Brain pericyte (primary cell): ENCODE measurements around the gene FAM204A.

ENCODE experiments used
- DNase-seq: peaks from one replicate; pipeline ENCODE4 v3.0.0-alpha.2; 2012; ENCODE audit warnings: low read depth, low spot score

FAM204A gene

DNA sequence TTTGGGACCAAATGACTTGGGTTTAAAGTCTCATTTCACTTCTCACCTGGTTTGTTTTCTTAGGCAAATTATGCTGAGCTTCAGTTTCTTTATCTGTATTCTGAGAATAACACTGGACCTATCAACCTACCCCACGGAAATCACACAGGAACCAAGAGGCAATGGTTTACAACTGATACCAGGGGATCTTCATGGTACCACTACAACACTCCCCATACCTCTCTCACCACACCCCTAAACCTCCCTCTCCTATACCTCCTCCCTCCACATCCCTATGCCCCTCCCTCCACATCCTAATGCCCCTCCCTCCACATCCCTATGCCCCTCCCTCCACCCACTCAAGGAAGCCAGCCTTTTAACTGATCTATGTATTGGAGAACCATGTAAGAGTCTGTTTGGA lies 9.9 kb downstream of the FAM204A start:
- DNase-seq: no peak

DNA sequence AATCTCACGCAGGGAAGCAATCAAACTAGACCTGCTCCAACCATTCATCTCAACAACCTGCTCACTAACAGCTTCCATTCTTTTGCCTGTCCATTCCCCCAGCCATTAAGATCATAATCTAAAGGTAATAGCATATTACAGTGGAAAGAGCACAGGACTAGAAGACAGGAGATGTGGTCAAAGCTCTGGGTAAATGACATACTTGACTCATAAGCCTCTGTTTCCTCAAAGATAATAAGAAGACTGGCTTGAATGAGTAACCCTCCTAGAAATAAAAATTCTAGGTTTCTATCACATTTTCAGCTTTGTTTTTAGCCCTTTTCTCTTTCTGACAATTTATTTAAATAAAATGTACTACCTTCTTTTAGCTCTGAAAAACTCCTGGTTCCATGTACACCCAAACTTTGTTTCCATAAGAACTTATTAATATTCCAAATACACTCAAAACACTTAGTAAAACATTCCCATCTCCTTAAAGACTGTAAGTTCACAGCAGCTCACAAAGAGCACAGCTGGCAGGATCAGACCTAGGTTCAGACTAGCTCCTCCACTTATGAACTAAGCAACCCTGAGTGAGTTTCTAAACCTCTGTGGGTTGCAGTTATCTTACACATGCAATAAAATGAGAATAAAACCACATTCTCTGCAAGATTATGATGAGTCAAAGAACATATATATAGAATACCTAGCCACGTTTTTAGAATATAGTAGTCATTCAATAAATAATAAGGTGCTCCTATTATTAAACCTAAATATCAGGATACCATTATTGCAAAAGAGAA lies 11.6 kb downstream of the FAM204A start:
- no peak for DNase-seq

DNA sequence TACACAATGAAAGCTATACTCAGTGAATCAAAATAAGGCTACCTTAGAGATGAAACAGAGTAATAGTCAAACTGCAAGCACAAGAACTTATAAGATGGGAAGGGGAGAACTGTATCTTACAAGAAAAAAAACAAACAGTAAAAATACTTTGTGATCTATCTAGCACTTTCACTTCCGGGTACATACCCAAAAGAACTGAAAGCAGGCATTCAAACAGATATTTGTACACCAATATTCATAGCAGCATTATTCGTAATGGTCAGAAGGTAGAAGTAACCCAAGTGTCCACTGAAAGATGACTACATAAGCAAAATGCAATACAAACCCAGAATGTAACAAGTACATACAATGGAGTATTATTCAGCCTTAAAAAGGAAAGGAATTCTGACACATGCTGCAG lies 18.0 kb downstream of the FAM204A start:
- no peak for DNase-seq

DNA sequence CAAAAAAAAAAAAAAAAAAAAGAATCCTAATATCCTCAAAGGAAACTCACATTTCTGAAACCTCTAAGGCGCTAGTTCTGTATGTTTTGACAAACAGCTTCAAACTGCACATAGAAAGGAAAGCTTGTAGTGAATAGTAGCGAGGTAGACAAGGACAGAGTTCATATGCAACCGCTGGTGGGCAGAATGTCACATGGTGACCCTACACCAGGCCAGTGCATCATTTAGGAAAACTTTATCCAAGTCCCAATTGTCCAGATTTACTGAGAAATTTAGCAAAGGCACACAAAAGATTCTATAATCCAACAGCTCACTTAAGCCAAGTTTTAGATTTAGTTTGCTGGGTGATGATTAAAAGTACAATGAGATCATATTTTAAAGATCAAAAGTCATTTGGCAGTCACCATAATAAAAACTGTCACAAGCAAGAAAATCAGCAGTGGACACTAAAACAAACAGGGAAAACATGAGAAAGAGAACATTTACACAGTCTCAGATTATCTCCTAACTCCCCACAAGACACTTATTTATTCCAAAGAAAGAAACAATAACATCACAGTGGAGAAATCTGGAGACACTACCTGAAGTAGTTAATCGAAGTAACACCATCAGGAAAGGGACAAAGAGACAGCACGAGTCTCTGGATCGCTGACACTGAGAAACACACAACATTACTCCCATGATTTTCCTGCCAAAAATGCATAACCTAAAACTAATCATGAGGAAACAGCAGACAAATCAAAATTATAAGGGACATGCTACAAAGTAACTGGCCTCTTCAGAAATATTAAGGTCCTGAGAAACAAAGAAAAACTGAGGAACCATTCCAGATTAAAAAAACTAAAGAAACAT lies 20.2 kb downstream of the FAM204A start:
- no peak for DNase-seq

DNA sequence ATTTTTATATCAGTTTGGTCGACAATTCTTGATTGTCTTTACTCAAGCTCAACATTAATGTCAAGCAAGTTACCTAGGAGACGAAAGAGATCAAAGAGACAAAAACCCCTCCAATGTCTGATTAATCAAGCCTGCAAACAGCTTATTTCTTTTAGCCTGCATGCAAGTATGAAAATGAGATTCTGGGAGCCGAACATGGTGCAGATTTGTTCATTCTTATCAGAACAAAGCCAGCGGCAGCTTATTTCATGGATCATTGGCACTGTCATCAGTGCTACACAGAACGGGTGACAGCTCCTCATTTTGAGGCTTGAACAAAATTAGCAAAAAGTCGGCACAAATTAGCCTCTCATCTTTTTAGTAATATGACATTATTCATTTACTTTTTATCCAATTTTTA lies 26.5 kb downstream of the FAM204A start:
- no peak for DNase-seq

DNA sequence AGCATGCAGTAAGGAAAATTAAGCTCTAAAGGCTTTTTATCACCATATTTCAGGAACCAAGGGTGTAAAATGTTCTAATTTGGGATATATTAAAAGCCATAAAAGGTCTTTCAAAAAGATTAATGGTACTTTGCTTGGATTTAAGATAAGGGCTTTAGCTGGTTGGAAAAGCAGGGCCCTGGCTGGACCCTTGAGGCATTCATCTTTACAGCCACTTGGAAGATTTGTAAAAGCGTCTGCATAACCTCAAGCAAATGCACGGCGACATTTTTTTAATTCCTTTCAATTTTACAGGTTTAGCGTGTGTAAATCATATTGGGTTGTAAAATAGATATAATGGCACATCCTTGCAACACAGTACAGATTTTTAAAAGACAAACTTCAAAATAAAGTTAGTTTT lies 27.2 kb downstream of the FAM204A start:
- no peak for DNase-seq

DNA sequence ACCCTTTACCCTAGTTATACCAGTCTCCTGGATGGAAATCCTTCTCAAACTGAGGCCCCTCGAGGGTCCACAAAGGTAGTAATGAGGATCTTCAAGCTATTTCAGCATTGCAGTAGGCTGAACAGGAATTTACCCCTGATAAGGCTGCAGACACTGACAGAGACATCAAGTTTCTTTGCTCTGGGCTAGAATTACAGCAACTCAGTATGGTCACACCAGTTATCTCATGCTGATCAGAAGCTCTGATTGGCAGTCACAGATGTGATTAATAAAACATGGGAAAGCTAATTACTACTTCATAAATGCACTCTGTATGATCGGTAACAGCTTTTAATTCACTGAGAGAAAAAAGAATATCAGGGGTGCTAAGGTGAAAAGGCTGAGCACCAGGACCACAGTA lies 30.6 kb downstream of the FAM204A start:
- DNase-seq: no peak

DNA sequence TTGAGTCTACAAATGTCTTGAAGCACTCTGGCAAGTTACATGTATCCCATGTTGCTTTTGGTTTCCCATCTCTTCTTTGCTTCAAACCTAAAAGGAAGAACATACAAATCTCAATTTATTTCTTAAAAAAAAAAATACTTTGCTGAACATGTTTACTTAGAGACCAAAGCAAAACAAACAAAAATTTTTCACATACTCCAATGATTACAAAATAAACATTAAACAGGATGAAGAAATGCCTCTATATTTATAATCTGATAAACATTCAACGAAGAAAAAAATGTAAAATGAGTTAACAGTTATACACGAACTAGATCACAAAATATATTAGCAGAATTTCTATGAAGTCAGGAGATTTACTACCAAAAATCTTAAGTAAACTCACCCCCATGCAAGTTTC lies 31.3 kb downstream of the FAM204A start:
- no peak for DNase-seq

DNA sequence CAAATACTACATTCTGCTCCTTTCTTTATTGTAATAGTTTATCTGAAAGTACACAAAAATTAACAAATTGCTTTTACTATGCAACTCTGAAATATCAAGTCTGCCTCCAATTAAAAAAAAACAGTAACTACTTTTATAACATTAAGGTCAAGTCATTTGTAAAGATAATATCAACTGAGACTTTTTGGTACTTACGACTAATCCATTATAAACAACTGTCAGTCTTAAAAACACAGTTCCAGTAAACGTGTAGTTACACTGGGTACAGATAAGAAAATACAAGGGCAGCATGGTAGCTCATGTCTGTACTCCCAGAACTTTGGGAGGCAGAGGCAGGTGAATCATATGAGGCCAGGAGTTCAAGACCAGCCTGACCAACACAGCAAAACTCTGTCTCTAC lies 32.2 kb downstream of the FAM204A start:
- DNase-seq: no peak

DNA sequence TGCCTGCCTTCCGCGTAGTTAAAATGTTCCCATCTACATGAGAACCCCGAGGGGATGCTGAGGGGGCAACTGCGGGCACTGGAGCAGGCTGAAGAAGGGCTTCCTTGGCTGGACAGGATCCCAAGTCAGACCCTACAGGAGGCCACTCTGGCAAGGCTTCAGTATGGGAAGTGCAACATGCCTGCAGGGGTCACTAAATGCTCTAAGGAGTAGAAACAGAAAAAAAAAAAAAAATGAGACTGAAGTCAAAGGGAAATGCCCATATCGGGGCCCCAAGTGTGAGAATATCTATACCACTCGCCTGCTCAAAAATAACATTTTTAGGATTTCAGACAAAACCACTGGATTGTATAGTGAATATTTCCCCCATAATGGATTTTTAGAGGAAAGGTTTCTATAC lies 33.5 kb downstream of the FAM204A start:
- no peak for DNase-seq

DNA sequence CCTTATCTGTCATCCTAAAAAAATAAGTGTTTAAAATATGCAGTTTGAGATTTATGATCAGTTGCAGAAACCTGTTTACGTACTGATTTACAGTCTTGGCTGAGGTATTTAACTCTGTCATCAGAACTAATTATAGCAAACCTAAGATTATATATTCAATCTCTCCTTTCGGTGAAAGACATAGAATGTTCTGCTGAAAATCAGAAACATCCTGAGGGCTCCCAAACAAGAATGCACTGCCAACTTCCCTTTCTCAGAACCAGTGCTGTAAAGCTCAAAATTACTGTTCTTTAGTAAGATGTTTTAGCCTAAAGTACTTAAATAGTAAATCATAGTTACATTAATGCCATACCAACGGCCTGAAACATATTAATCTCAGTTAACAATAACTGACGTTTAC lies 34.3 kb downstream of the FAM204A start:
- no peak for DNase-seq

DNA sequence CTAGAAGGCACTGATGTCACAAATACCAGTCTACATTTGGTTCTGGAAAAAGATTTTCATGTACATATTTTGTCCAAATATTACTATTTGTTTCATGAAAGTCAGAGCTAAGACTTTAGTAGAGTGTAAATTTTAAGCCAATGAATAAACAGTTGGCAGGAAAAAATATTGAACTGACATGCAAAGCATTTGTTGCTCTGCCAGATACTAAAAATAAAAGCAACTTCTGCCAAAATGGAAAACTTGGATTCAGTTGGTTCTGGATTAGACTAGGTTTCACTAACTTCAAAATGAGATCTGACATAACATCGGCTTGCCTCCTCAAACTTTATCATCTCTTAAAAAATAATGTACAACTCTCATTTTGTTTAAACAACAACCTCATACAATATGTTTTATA lies 34.9 kb downstream of the FAM204A start:
- no peak for DNase-seq

DNA sequence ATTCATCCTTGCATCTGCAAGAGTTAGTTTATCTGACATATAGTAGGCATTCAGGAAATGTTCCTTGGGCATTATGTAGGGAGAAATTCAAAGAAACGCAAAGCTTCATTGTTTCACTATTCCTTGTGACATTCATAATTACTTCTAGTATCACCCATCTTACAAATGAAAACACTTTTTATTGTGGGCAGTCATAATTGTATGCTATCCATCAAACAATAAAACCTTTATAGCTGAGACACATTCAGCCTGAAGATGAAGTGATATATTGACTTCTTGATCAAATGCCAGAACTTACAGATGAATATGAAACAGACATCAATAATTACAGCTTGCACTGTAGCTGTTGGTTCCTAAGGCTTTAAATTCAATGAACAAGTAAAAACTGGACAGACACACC lies 36.4 kb downstream of the FAM204A start:
- DNase-seq: no peak

DNA sequence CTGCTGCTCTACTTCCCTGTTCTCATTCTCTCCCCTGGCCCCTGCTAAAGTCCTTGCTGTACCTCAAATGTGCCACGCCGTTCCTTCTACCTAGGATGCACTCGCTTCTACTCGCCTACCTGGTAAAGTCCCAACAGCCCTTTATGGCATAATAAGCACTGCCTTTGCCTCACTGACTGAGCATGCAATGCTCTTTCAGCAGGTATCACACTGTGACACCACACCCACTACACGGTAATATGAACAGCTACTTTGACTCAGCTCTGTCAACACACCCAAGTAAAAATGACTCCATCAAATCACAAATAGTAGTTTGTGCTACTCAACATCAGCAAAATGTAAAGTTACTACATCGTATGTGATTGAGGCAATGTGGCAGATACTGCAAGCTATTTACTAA lies 37.6 kb downstream of the FAM204A start:
- DNase-seq: no peak

DNA sequence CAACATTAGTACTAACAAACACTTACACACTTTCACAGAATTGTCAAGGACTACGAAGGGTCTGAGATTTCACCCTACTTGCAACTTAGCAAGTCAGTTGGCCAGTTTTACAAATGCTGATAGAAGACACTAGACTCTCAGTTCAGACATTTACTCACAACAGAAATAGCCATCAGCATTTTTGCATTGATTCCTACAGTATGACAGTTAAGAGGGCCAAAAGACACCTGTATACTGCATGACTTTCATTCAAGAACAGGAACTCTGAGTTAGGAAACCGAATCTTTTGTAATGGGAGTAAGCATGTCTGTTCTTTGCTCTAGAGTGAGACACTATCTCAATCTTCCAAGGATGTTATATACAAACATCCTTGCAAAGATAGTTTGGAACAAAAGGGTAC lies 40.9 kb downstream of the FAM204A start:
- no peak for DNase-seq

DNA sequence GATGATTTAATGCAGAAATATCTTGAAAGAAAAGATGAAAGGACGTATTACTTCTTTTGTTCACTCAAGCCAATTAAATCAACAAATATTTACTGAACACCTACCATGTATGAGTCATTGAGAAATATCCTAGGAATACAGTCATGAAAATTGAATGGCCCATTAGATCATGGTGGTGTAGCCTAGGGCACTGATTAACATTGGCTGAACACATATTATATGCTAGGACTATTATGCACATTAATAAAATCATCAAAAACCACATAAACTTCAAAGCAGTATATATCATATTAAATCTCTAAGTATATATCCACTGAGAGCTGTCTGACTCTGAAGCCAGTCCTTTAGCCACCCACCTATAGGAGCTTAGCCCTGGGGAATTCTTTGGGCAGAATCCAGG lies 41.8 kb downstream of the FAM204A start:
- no peak for DNase-seq

DNA sequence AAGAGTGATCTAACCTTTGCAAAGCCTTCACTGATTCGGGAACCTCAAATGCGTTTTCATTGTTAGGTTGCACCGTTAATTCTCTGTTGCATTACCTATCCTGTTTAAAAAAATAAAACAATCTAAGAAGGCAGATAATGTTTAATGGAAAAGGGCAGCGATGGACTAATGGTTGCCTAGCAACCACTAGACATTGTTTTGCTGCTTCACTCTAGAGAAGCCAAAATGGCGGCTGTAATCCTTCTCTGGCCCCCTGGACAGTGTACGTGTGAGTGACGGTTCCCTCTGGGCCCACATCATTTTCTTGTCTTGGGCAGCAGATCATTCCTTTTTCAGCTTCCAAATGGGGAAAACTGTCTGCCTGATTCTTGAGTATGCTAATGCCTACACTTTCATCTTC lies 43.3 kb downstream of the FAM204A start:
- no peak for DNase-seq

DNA sequence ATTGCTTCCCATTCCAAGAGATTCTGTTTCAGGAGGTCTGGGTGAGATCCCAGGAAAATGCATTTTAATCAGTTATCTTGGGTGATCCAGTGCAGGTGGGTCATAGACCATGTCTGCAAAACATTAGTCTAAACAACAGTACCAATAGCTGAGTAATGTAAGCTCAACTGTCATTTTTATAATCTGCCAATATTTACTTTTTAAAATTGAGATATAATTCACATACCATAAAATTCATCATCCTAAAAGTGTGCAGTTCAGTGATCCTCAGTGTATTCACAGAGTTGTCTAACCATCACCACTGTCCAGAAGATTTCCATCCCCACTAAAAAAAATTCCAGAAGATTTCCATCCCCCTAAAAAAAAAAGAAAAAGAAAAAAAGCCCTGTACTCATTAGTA lies 51.0 kb downstream of the FAM204A start:
- no peak for DNase-seq

DNA sequence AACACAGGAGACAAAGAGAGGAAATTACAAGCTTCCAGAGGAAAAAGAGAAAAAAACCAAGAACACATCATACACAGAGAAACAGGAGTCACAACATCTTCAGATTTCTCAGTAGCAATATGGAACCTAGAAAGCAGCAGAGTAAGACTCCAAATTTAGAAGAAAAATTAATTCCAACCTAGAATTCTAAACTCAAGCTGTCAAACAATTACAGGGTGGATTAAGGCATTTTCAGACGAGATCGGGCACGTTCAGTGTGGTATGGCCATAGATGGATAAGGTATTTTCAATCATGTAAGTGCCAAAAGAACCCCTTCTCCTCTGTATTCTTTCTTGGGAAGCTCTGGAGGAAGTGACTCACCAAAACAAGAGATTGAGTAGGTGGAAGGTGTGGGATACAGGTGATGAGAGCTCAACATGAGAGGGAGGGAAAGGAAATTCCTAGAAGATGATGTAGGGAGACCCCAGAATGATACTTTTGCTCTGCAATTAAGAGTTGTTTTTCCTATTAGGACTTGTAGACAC lies 51.6 kb downstream of the FAM204A start:
- DNase-seq: no peak

DNA sequence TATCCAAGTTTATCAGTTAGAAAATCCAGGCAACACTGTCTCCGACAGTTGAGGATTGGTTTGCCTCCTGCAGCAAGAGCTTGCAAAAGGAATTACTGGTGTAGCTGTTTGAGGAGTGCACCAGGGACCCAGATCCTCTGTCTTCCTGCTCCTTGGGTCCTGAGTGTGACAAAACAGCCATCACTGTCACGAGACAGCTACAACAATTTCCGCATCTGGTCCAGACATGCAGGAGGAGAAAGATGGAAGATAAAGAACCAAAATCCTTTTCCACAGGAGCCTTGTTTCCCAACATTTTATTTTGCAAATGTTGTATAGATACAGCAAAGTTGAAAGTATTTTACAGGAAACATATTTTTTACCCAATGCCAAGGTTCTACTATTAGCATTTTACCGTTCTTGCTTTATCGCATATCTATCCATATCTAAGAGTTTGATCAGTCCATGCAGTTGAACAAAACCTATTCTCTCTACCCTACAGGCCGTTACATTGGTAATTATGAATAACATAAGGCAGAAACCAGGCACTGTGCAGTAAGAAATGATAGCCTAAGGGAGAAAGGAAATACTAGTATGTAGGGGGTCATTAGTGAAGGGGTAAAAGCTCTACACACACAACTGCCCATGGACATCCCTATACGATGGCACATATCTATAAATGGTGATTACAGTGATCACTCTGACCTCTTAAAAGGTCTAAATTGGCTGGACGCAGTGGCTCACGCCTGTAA lies 54.9 kb downstream of the FAM204A start:
- DNase-seq: no peak

DNA sequence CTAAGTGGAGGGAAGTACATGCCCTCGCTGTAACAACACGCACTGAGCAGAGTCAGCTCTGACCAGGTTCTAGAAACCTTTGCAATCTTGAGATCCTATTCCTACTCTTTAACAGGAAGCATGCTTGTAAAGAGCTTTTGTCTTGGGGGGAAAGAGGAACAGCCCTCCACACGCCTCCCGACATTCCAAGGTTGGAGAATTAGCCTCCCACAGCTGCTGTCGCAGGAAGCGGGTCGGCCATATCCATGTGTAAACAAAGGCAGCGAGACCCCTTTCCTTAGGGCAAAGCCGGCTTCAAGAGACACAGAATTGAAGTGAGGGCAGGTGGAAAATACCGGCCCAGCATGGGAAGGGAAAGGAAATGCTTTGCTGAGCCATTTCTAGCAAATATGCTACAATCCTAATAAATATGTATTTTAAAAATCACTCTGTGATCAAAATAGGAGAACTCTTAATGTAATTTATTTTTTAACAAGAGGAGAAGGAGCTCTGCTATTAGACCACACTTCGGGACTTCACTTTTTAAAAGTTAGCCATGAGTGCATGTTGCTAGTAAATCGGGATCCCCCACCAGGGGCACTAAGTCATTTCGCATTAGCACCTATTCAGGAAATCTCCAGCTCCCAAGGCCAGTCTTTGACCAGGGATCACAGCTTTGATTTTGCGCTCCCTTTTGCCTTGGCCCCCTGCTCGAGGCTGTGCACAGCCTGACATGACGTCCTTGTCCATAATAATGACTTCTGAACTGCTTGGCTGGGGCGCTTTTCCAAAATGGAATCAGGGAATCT lies 55.9 kb downstream of the FAM204A start:
- DNase-seq: no peak
